ENCODE results near the gene MEGF11.

MEGF11 gene

DNA sequence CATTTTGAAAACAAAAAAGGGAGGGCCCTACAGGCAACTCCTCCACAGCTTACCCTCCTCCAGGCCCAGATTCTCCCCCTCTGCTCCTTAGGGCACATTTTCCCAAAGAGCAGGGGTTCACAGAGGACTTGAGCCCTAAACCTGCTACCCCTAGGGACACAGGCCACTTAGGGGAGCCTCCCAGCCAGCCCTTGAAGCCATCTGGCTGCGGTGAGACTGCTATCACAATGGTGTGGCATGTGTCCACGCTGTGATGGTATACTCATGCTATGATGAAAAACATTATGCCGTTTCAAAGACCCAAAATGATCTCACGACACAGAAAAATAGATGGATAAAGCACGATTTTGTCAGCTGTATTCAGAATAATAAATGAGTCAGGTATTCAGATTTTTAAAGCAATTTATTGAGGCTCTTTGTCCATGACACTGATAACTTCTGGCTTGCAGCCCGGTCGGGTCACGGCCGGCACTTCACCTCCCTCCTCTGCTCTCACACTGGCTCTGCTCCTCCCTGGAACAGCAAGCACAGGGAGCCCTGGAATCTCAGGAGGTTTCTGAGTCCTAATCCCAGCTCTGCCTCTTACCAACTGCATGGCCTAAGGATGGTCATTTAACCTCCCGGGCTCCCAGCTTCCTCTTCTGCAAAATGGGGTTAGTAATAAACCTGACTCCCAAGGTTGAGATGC lies 115.3 kb downstream of the MEGF11 start:
- no peak for FAIRE-seq

GRCh38 chr15:66136948-66137347 lies 116.6 kb downstream of the MEGF11 start:
- no peak for FAIRE-seq

DNA sequence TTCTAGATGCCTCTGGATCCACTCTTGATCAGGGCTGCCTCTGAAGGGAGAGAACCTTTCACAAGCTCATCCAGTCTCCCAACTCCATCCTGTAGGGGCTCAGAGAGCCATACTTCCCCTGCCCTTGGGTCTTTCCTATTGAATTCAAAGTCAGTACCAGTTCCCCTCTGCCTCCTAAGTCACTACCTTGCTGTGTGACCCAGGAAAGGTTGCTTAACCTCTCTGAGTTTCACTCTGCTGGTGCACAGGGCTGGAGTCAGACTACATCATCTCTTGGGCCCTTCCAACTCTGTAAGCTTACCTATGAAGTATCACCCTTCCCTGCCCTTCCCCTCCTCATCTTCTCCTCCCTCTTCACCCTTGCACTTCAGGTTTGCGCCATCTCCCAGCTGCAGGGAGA lies 117.9 kb downstream of the MEGF11 start:
- no peak for FAIRE-seq

- FAIRE-seq = no peak
Measured at GRCh38 chr15:66134284-66134683, 119.3 kb downstream of the MEGF11 start.

DNA sequence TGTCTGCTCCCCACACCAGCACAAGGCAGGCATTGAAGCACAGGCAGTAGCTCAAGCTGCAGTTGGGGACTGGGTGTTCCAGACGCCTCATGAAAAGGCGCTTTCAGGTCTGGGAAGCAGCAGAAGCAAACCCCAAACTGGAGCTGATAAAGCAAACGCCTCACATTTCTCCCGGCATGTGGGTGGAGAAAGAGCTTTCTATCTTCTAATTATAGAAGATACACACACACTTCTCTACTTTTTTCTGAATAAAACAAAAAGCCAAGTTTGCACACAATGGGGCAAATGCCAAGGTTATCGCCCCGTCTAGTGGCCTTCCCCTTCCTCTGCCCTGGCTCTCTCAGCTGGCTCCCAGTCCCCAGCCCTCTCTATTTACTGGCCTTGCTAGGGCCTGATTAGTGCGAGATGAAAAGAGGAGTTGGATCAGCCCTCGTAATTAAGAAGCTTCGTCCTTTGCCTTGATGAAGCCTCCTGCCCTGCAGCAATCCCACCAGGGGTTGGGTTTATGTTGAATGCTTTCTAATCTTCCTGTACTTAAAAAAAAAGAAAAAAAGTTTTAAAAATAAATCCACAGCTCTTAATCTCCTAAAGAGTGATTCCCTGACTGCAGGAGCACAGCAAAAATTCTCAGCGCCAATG lies 120.2 kb downstream of the MEGF11 start:
- no peak for FAIRE-seq

DNA sequence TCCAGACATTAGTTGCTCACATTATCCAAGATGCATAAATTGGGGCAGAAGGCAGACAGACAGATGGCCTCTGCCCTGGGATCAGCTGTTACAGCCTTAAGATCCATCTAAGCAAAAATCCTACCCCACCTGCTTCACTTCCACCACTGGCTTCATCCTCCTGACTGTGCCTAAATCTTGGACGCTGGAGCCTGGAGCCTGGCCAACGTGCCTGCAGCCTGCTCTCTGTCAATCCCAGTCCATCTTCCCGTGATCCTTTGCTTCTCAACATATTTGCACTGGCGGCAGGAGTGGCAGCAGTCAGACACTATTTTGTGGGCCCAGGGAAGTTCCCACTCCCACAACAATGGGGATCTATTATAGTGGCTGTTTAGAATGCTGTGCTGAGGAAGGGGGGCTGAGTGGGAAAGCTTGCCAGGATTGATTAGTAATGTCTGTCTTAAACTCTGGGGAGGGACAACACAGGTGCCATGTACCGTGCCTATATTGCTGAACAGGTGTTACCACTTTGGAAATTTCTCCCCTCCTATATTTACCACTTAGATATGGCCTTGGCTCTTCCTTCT lies 121.2 kb downstream of the MEGF11 start:
- FAIRE-seq = no peak

GRCh38 chr15:66131831-66132230 lies 121.7 kb downstream of the MEGF11 start:
- FAIRE-seq = no peak

- no peak for FAIRE-seq
Measured at GRCh38 chr15:66131200-66131599, 122.3 kb downstream of the MEGF11 start.

DNA sequence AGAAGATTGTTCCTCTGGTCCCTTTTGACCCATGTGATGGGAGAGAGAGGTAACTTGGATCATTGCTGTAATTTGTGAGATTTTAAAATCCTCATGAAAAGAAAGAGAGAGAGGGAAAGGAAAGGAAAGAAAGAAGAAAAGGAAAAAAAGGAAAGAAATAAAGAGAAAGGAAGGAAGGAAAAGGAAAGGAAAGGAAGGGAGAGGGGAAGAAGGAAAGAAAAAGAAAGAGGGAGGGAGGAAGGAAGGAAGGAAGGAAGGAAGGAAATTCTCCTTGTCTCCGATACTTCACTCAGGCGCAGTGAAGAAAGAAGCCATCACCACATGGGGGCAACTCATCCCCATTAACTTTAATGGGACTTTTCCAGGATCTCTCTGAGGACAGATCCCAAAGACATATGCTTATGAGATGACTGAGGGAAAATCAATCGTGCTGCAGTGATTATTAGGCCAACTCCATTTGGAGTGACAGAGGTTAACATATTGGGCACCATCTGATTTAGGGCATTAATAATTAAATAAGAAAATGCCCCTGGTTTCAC lies 123.0 kb downstream of the MEGF11 start:
- FAIRE-seq = no peak

GRCh38 chr15:66129586-66129985 lies 124.0 kb downstream of the MEGF11 start:
- no peak for FAIRE-seq

GRCh38 chr15:66128116-66128680 lies 125.4 kb downstream of the MEGF11 start:
- no peak for FAIRE-seq

DNA sequence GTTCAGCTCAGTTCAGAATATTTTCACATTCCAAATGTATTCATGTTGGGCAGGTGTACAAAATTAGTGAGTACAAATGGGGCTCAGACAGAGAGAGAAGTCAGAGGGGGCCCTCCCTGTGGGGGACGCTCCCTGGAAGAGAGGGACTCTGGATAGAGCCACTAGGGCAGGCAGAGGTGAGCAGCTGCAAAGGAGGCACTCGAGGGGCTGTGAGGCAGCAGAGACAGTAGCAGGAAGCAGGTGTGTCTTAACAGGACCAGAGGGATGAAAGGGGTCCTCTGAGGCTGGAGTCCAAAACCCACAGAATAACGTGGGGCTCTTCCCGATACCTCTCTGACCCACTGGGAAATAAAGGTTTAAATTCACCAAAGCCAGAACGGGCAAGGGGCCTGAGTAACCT lies 127.1 kb downstream of the MEGF11 start:
- FAIRE-seq = no peak

- no peak for FAIRE-seq
Measured at GRCh38 chr15:66126031-66126441, 127.5 kb downstream of the MEGF11 start.

DNA sequence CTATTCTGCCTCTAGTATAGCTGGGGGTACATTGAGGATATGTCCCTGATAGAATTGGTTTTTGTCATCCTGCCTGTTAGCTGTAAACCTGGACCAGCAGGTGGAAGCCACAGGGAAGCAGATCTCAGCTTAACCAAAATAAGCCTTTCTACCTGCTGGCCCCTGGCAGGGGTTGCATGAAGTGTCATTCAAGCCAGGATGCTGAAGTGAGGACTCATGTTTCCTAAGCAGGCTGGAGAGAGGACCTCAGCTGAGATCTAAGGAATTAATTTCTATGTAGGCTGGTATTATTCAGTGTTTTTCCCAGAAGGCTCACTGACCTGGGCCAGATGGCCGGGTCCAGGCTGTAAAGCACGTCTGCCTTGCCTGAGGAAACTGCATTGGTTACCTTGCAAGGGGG lies 128.9 kb downstream of the MEGF11 start:
- FAIRE-seq = no peak

GRCh38 chr15:66123799-66124198 lies 129.8 kb downstream of the MEGF11 start:
- FAIRE-seq = no peak

DNA sequence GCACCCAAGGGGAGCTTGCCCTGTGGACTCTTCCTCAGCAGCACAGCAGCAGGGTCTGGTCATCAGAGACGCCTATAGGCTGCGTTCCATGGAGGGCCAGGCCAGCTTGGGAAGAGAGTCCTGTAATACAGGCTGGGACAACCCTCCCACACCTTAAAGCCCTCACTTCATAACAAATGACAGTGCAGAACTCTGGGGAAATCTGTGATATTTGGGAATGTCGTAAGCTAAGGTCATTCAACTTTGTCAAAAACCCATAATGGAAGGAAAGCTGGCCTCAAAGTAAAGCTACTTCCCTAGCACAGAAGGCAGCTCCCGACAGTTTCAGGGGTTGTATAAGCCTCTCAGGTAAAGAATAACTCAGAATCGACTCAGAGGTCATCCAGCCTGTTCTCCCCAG lies 133.1 kb downstream of the MEGF11 start:
- no peak for FAIRE-seq

DNA sequence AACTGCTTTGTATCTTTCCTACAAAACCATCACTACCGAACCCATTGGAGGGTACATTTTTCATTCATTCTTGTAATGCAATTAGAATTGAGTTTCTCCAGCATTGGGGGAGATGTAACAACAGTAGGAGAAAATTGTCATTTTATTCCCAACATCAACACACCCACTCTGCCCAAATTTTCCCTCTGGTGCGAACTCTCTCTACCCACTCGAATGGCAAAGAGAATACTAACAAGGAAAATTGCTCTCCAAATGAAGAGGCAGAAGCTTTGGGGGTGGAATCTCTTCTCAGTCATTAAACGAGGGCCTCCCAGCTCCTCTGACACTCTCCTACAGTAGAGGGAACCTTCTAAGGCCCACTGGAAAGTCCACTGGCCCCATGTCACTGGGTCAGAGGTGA lies 135.7 kb downstream of the MEGF11 start:
- FAIRE-seq = no peak

DNA sequence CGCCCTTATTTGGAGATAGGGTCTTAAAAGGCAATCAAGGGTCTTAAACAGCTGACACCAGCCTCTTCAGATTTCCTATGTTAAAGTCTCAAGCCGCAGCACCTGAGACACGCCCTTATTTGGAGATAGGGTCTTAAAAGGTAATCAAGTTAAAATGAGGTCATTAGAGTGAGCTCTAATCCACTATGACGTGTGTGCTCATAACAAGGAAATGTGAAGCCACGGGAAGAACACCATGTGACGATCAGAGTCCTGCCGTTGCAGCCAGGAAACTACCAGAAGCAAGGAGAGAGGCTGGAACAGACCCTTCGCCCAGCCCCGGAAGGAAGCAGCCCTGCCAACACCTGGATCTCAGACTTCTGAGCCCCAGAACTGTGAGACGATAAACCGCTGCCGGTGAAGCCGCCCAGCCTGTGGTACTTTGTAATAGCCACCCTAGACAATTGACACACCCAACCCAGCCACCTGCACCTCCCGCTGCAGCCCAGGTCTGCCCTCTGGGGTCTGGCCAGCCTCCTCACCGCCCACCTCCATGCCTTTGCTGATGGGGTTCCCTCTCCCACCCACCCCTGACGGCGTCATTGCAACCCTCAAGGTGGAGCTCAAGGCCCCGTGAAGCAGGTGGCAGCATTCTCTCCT lies 137.9 kb downstream of the MEGF11 start:
- no peak for FAIRE-seq

DNA sequence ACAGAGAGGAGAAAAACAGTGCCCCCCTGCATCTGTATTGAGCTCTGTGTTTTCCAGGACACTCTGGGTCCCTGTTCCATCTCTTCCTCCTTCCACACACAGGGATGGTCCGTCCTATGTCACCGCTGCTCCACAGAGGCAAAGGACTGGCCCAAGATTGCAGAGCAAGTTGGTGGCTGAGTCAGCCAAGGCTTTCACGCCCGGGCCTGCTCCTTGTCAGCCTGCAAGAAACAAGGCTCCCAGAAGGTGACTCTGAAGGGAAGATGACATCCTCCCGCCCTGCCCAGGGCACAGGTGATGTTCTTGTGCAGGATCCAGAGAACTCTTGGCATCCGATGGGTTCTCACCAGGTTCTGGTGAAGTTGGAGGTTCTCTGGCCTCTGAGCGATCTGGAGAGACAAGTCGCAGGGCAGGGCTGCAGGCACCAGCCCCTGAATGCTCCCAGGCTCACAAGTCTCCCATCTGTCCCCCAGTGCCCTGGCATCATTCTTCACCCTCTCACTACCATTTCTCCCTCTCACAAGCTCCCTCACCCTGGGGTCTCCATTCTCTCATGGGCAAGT lies 138.6 kb downstream of the MEGF11 start:
- no peak for FAIRE-seq

DNA sequence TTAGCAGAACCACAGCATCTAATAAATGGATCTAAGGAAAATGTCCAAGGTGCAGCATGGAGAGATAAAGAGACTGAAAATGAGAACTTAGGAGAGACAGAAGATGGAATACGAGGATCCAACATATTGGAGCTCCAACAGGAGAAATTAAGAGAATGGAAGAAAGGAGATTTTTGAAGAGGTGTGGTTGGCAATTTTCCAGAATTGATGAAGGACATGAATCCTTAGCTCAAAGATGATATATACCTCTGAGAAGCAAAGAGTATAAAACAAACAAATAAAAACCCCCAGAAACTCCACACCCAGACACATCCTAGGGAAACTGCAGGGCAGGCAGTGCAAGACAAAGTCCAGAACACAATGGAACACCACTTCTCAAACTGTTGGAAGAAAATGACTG lies 141.2 kb downstream of the MEGF11 start:
- FAIRE-seq = no peak

DNA sequence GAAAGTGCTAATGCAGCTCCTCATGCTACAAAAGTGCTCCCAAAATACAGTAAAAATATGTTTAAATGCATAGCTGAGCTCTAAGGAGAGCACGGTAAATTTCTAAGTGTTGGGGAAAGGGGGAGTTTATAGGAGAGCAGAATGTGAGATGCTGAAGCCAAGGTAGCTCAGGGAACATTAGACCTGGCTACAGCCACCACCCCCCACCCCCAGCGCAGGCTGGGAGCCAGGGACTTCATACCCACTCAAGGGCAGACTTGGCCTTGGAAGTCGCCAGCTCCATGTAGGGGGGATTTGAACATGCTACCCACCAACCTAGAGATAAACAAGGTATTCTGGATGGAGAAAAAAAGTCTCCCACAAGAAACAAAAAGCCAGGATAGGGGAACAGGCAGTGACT lies 142.2 kb downstream of the MEGF11 start:
- no peak for FAIRE-seq

DNA sequence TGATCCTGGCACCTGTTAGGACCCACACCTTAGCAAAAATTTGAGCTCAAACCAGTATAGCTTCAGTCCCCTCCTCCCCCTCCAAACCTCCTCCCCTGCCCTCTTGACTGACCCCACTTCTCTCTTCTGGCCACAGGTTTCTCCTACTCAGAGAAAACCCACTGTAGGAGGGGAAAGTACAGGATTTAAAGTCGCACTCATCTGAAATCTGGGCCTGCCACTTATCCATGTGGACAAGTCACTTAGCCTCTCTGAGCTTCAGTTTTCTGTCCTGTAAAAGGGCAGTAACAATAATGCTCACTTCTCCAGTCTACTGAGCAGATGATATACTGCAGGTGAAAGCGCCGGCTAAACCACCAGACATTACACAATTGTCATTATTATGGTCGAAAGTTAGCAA lies 142.7 kb downstream of the MEGF11 start:
- no peak for FAIRE-seq

GRCh38 chr15:66109826-66110225 lies 143.7 kb downstream of the MEGF11 start:
- no peak for FAIRE-seq
